CD4-positive, alpha-beta T cell treated with Interleukin-17A for 1 hour (primary cell): ENCODE results near the gene KCTD19.

ENCODE experiments used
- DNase-seq: peaks from one replicate; pipeline ENCODE4 v3.0.0-alpha.2; 2020

The KCTD19 gene

DNA sequence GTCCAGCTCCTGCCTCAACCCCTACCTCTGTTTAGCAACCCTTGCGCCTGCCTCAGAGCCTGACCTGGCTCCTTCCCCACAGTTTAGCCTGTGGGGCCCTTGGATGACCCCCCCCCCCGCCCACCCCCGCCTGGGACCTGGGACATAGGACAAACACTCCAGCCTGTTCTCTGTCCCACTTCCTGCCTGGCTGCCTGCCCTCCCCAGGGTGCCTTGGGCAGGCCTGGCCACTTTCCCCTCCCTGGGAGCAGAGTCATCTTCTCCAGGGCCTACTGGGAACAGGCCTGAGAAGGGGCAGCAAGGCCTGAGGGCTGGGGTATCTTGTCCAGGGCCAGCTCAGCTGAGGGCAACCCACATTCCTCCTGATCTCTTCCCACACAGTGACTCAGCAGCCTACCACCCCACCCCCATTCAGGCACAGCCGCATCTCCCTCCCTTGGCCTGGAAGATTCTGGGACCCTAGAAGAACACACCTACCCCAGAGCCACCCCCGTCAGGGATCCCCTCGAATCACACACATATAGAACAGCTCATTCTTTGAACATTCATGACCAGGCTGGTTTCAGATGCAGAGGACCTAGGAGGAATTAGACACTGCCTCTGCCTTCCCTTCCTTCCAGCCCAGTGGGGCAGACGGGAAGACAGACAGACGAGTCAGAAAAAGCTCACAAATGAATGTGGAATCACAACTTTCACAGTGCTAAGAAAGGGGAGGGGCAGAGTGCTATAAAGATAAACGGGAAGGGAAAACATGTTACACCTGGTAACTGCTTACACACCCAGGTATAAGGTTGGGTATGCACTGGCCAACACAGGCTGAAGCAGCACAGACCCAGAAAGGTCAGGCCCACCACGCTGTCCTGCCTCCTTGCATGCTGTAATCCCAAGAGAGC lies 85.3 kb downstream of the KCTD19 start:
- DNase-seq: no peak

DNA sequence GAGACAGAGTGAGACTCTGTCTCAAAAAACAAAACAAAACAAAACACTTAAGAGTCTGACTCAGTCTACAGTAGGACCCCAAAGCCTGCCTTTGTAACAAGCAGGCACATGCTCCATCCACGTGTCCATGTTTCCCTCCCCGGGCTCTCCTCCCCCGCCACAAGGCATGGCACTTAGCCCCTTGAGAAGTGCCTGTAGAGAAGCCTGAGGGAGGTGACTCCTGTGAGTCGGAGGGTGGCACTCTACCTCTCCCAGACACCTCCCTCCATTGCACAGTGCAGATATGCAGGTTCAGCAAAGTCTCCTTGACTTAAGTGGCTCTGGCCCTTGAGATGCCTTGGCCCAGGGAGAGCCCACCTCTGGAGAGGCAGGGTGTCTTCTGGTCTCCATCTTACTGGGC lies 86.0 kb downstream of the KCTD19 start:
- no peak for DNase-seq
